SK-N-SH (cell line): ENCODE data around the gene GCLM. TPM values are rescaled to one million over a fixed set of nuclear protein-coding genes. Genes with fewer than 3 reads are reported as not detected.

Source experiments
- CTCF ChIA-PET: fragments of 300-600, 350-600 bp; formaldehyde crosslinking; extraction: SDS; loops from one replicate; lab custom pipeline; 2021; lab: Yijun Ruan, JAX
- POLR2A ChIA-PET: fragments of 350-600 bp; sonication (Branson Sonifier 250); formaldehyde crosslinking; extraction: SDS; loops from one replicate; lab custom pipeline; 2020; ENCODE audit warnings: antibody characterized with exemption, inconsistent platforms; lab: Yijun Ruan, JAX
- DNase-seq: peaks from one replicate; pipeline ENCODE4 v3.0.0; 2012
- H2AFZ ChIP-seq: fragments of 200-600 bp; sonication (generic); 2 replicates; pipeline ENCODE4 v1.8.1; 2016; ENCODE audit warnings: antibody characterized with exemption, mild to moderate bottlenecking, low read depth
- H3F3A ChIP-seq: fragments of 200-600 bp; sonication (generic); replicated peaks from 2 replicates; pipeline ENCODE3; 2016; ENCODE audit warnings: antibody characterized with exemption, mild to moderate bottlenecking; ENCODE audit not compliant: insufficient read depth
- H3K27ac ChIP-seq, 2 experiments: fragments of 200-500 bp in 1 of 2; fragments of 200-600 bp in 1 of 2; sonication (Bioruptor generic) in 1 of 2; sonication (generic), shearing (Covaris generic) in 1 of 2; 2 replicates each; pipeline versions ENCODE4 v1.5.1 to v1.6.1; 2014 to 2016; ENCODE audit warnings: low read depth in 2 of 2, inconsistent platforms in 1 of 2, low read length in 1 of 2, mild to moderate bottlenecking in 1 of 2, mixed read lengths in 1 of 2
- H3K27me3 ChIP-seq: fragments of 200-600 bp; sonication (generic), shearing (Covaris generic); 2 replicates; pipeline ENCODE4 v1.6.1; 2016; ENCODE audit warnings: mixed run types; ENCODE audit not compliant: insufficient read depth
- H3K36me3 ChIP-seq, 2 experiments: fragments of 200-500 bp in 1 of 2; fragments of 200-600 bp in 1 of 2; sonication (Bioruptor generic) in 1 of 2; sonication (generic) in 1 of 2; replicated peaks in 1 of 2; 2 replicates each; pipeline versions ENCODE3 to v1.5.1; 2014 to 2016; ENCODE audit warnings: low read length in 1 of 2, mild to moderate bottlenecking in 1 of 2; ENCODE audit not compliant: insufficient read depth in 2 of 2, control insufficient read depth in 1 of 2
- H3K4me1 ChIP-seq, 2 experiments: fragments of 200-500 bp in 1 of 2; fragments of 200-600 bp in 1 of 2; sonication (Bioruptor generic) in 1 of 2; sonication (generic), shearing (Covaris generic) in 1 of 2; 2 replicates each; pipeline versions ENCODE4 v1.5.1 to v1.6.1; 2014 to 2016; ENCODE audit warnings: low read depth in 1 of 2, low read length in 1 of 2, mixed run types in 1 of 2; ENCODE audit not compliant: insufficient read depth in 2 of 2, control insufficient read depth in 1 of 2
- H3K4me2 ChIP-seq: fragments of 200-600 bp; sonication (generic), shearing (Covaris generic); 2 replicates; pipeline ENCODE4 v1.6.1; 2017; ENCODE audit warnings: mixed run types
- H3K4me3 ChIP-seq, 2 experiments: fragments of 200-500 bp in 1 of 2; fragments of 200-600 bp in 1 of 2; sonication (Bioruptor generic) in 1 of 2; sonication (generic), shearing (Covaris generic) in 1 of 2; 2 replicates each; pipeline versions ENCODE4 v1.5.1 to v1.8.1; 2014 to 2016; ENCODE audit warnings: low read depth in 2 of 2, inconsistent platforms in 1 of 2, low read length in 1 of 2, mild to moderate bottlenecking in 1 of 2, mixed read lengths in 1 of 2, moderate library complexity in 1 of 2
- H3K79me2 ChIP-seq: fragments of 200-600 bp; sonication (generic); 2 replicates; pipeline ENCODE4 v1.8.1; 2017; ENCODE audit warnings: mild to moderate bottlenecking; ENCODE audit not compliant: insufficient read depth
- H3K9ac ChIP-seq: fragments of 200-600 bp; sonication (generic); 2 replicates; pipeline ENCODE4 v1.6.1; 2017; ENCODE audit warnings: mixed run types
- H3K9me2 ChIP-seq: fragments of 200-600 bp; sonication (generic); 2 replicates; pipeline ENCODE4 v1.6.1; 2017; ENCODE audit warnings: mixed run types
- H3K9me3 ChIP-seq: fragments of 200-600 bp; sonication (generic); 2 replicates; pipeline ENCODE4 v1.6.1; 2017; ENCODE audit warnings: mixed run types, mild to moderate bottlenecking, moderate library complexity
- H4K20me1 ChIP-seq: fragments of 200-600 bp; sonication (generic); 2 replicates; pipeline ENCODE4 v1.6.1; 2017; ENCODE audit warnings: mild to moderate bottlenecking, mixed run types; ENCODE audit not compliant: insufficient read depth
- CHD2 ChIP-seq: fragments of 150-350 bp; IDR thresholded peaks from 2 replicates; pipeline ENCODE4 v1.6.1; 2018; ENCODE audit warnings: low read length; ENCODE audit not compliant: partially characterized antibody
- ELF1 ChIP-seq: IDR thresholded peaks from 2 replicates; pipeline ENCODE4 v1.4.0; 2012
- EP300 ChIP-seq, 2 experiments: IDR thresholded peaks; 2 replicates each; pipeline versions ENCODE4 v1.4.0 to v1.6.1; 2012; ENCODE audit warnings: borderline replicate concordance in 1 of 2, low read depth in 1 of 2, low read length in 1 of 2
- FOSL2 ChIP-seq: IDR thresholded peaks from 2 replicates; pipeline ENCODE4 v1.4.0; 2012; ENCODE audit warnings: low read depth, mild to moderate bottlenecking, moderate library complexity, borderline replicate concordance
- GABPA ChIP-seq: IDR thresholded peaks from 2 replicates; pipeline ENCODE4 v1.4.0; 2012; ENCODE audit warnings: low read depth, mild to moderate bottlenecking
- MEF2A ChIP-seq: IDR thresholded peaks from 2 replicates; pipeline ENCODE4 v1.4.0; 2012; ENCODE audit warnings: low read depth, borderline replicate concordance
- MXI1 ChIP-seq: IDR thresholded peaks from 2 replicates; pipeline ENCODE4 v1.6.1; 2012; ENCODE audit warnings: mild to moderate bottlenecking, low read depth, low read length, improper control_type of control experiment
- NFIC ChIP-seq: IDR thresholded peaks from 2 replicates; pipeline ENCODE4 v1.4.0; 2012; ENCODE audit warnings: borderline replicate concordance
- PBX3 ChIP-seq: IDR thresholded peaks from 2 replicates; pipeline ENCODE4; 2012
- POLR2AphosphoS5 ChIP-seq: IDR thresholded peaks from 2 replicates; pipeline ENCODE4 v1.6.1; 2012; ENCODE audit warnings: low read depth, low read length
- RCOR1 ChIP-seq: fragments of 150-350 bp; IDR thresholded peaks from 2 replicates; pipeline ENCODE4 v1.6.1; 2017; ENCODE audit warnings: antibody characterized with exemption, low read length
- REST ChIP-seq: IDR thresholded peaks from 2 replicates; pipeline ENCODE4 v1.6.1; 2012; ENCODE audit warnings: mild to moderate bottlenecking, low read depth, low read length, moderate library complexity
- RFX5 ChIP-seq: IDR thresholded peaks from 2 replicates; pipeline ENCODE4 v1.6.1; 2012; ENCODE audit warnings: mild to moderate bottlenecking, improper control_type of control experiment, low read length
- RXRA ChIP-seq: IDR thresholded peaks from 2 replicates; pipeline ENCODE4 v1.4.0; 2012; ENCODE audit warnings: low read depth, mild to moderate bottlenecking, borderline replicate concordance
- SIN3A ChIP-seq: IDR thresholded peaks from 2 replicates; pipeline ENCODE4 v1.6.1; 2012; ENCODE audit warnings: low read depth, mild to moderate bottlenecking, low read length, moderate library complexity, borderline replicate concordance
- SMC3 ChIP-seq: IDR thresholded peaks from 2 replicates; pipeline ENCODE4 v1.6.1; 2012; ENCODE audit warnings: low read depth, low read length, improper control_type of control experiment
- TAF1 ChIP-seq: IDR thresholded peaks from 2 replicates; pipeline ENCODE4 v1.6.1; 2012; ENCODE audit warnings: low read depth, mild to moderate bottlenecking, low read length, moderate library complexity, borderline replicate concordance
- TCF12 ChIP-seq: IDR thresholded peaks from 2 replicates; pipeline ENCODE4 v1.4.0; 2012
- TEAD4 ChIP-seq: IDR thresholded peaks from 2 replicates; pipeline ENCODE4 v1.4.0; 2012; ENCODE audit warnings: mild to moderate bottlenecking, borderline replicate concordance; ENCODE audit not compliant: insufficient read depth
- YY1 ChIP-seq: IDR thresholded peaks from 2 replicates; pipeline ENCODE4 v1.4.0; 2012; ENCODE audit warnings: low read depth, mild to moderate bottlenecking
- ZBTB33 ChIP-seq: IDR thresholded peaks from 2 replicates; pipeline ENCODE4 v1.4.0; 2012; ENCODE audit warnings: low read depth, borderline replicate concordance
- WGBS: methylation state at CpG from one replicate; pipeline ENCODE4 v1.1.6; 2017; ENCODE audit warnings: low lambda C conversion rate; 5-methylcytosine and 5-hydroxymethylcytosine counted together
- polyA plus RNA-seq, 3 experiments: library from polyadenylated mRNA; depleted of rRNA; stranded (reverse); fragments of >200 nt; gene quantifications; 2 replicates each; pipeline ENCODE4 v1.2.3, GENCODE V29; 2012

The GCLM gene
- polyA plus RNA-seq, 1 of the 3 experiments (the other 2 are of a cell fraction): 9.4 TPM

- TF ChIP-seq PBX3 (peak; percentile 50; the same call in 1 of the 2 replicates), MXI1 (peak; percentile 48; the same call in 1 of the 2 replicates), SMC3 (no peak), RCOR1 (peak; percentile 63), REST (no peak), CHD2 (peak; percentile 89), ZBTB33 (peak; percentile 1; the same call in 1 of the 2 replicates)
Measured at GRCh38 chr1:93847811-93848288, 61.4 kb downstream of the GCLM start (continued).

GRCh38 chr1:93846992-93847810 is 62.0 kb downstream of the GCLM start:
- H3K36me3 ChIP-seq: peaks cover 0 to 4% of the 10 kb centered on the region in 2 experiments
- peak; percentile 89 for DNase-seq
- TF ChIP-seq RXRA: no peak
- no peak for TF ChIP-seq GABPA
- no peak; the same call in 1 of the 2 replicates for TF ChIP-seq MEF2A
- TF ChIP-seq SIN3A: no peak; the same call in 1 of the 2 replicates
- 0 out of 2 replicates have a peak, but pooled peaks have one; percentile 16 for TF ChIP-seq ELF1
- no peak for TF ChIP-seq RFX5
- TF ChIP-seq TAF1: peak; percentile 46
- peak in 1 of 2 experiments; percentile 8; a peak in 1 of 4 replicates for TF ChIP-seq EP300 (IDR thresholded peaks at IDR 0.05; ENCODE audit: borderline replicate concordance in 1 of 2, low read depth in 1 of 2, low read length in 1 of 2)
- 0 out of 2 replicates have a peak, but pooled peaks have one; percentile 5 for TF ChIP-seq NFIC
- peak; percentile 67 for TF ChIP-seq CHD2
- peak; percentile 92 for TF ChIP-seq TEAD4
- peak; percentile 72 for TF ChIP-seq POLR2AphosphoS5
- peak; percentile 28; the same call in 1 of the 2 replicates for TF ChIP-seq TCF12
- TF ChIP-seq FOSL2: peak; percentile 71
- TF ChIP-seq YY1: no peak; the same call in 1 of the 2 replicates

More at GRCh38 chr1:93846992-93847810, 62.0 kb downstream of the GCLM start:
- CTCF ChIA-PET: interaction anchor here (0.9 to 8.4 kb wide), 9 partner anchors 29 to 543 kb away, joined by 3 to 231 read pairs (median 7); no protein-coding TSS in a partner anchor
- peak overlapping the region; percentile 88 to 96 for H3K27ac ChIP-seq
- H2AFZ ChIP-seq: peak overlapping the region; percentile 100
- H3F3A ChIP-seq: peaks cover 35% of the 10 kb centered on the region
- peak overlapping the region; percentile 94 for H3K4me2 ChIP-seq
- H3K27me3 ChIP-seq: no peaks in the 10 kb centered on the region
- H3K9me3 ChIP-seq: no peaks in the 10 kb centered on the region
- H3K4me3 ChIP-seq: peak overlapping the region; percentile 85 to 94
- peaks cover 23% of the 10 kb centered on the region in 2 experiments; a peak in 3 of 4 replicates for H3K4me1 ChIP-seq
- H4K20me1 ChIP-seq: no peaks in the 10 kb centered on the region
- no peaks in the 10 kb centered on the region for H3K9me2 ChIP-seq
- H3K9ac ChIP-seq: peak overlapping the region; percentile 88
- WGBS: under 1% methylated on average over 28 of the region's 86 CpGs
- POLR2A ChIA-PET: interaction anchor here (0.7 to 2.0 kb wide), 10 partner anchors 31 to 230 kb away, joined by 3 to 11 read pairs (median 6); partner anchors contain the start of gene DNTTIP2
- H3K79me2 ChIP-seq: peaks cover 9% of the 10 kb centered on the region; the same call in 1 of the 2 replicates
